Stimulated activated CD4-positive, alpha-beta T cell treated with anti-CD3 and anti-CD28 coated beads, Interleukin-12 subunit alpha, Interleukin-12 subunit beta, amount 100 ng/mL, for 24 hours (primary cell): ENCODE results near the gene ZDHHC11B.
"Not testable (repeated sequence)": the region's sequence is repeated elsewhere in the genome, so short reads cannot be mapped to it uniquely, and the experiment has no call there.

ENCODE experiments used
- DNase-seq, 2 experiments: peaks; one replicate each; pipeline ENCODE4 v3.0.0-alpha.2; 2020; ENCODE audit warnings: low read depth in 2 of 2

Gene ZDHHC11B

GRCh38 chr5:783881-784427 lies 575 bp downstream of the ZDHHC11B start:
- DNase-seq: not testable (repeated sequence)

- DNase-seq: not testable (repeated sequence)
These were observed 1.3 kb downstream of the ZDHHC11B start for GRCh38 chr5:783049-783802.

GRCh38 chr5:782356-782755 lies 2.2 kb downstream of the ZDHHC11B start:
- not testable (repeated sequence) for DNase-seq

- not testable (repeated sequence) for DNase-seq
These were observed 4.0 kb downstream of the ZDHHC11B start for GRCh38 chr5:780571-780970.

GRCh38 chr5:778967-779366 lies 5.6 kb downstream of the ZDHHC11B start:
- DNase-seq: not testable (repeated sequence)

GRCh38 chr5:778421-778820 lies 6.1 kb downstream of the ZDHHC11B start:
- DNase-seq: not testable (repeated sequence)

- DNase-seq: no peak
These were observed 6.8 kb downstream of the ZDHHC11B start for GRCh38 chr5:777756-778161.

- DNase-seq: no peak
These were observed 7.4 kb downstream of the ZDHHC11B start for GRCh38 chr5:776862-777711.

GRCh38 chr5:775961-776861 lies 8.3 kb downstream of the ZDHHC11B start:
- no peak for DNase-seq

- not testable (repeated sequence) for DNase-seq
These were observed 9.0 kb downstream of the ZDHHC11B start for GRCh38 chr5:775595-775960.

- DNase-seq: not testable (repeated sequence)
These were observed 9.5 kb downstream of the ZDHHC11B start for GRCh38 chr5:774854-775505.

- not testable (repeated sequence) for DNase-seq
These were observed 10.2 kb downstream of the ZDHHC11B start for GRCh38 chr5:774304-774703.

GRCh38 chr5:773517-774264 lies 10.8 kb downstream of the ZDHHC11B start:
- DNase-seq: no peak

- not testable (repeated sequence) for DNase-seq
These were observed 11.6 kb downstream of the ZDHHC11B start for GRCh38 chr5:772931-773330.

- DNase-seq: not testable (repeated sequence)
These were observed 12.0 kb downstream of the ZDHHC11B start for GRCh38 chr5:772547-772890.

GRCh38 chr5:771841-772546 lies 12.5 kb downstream of the ZDHHC11B start:
- not testable (repeated sequence) for DNase-seq

GRCh38 chr5:771087-771781 lies 13.3 kb downstream of the ZDHHC11B start:
- not testable (repeated sequence) for DNase-seq

GRCh38 chr5:770585-770984 lies 13.9 kb downstream of the ZDHHC11B start:
- not testable (repeated sequence) for DNase-seq
